Neutrophil (primary cell): ENCODE measurements around the gene SLC4A1AP.

Experiments
- H3K27ac ChIP-seq: fragments of 200-600 bp; sonication (generic); 2 replicates; pipeline ENCODE4 v1.5.1; 2016; ENCODE audit warnings: mild to moderate bottlenecking, moderate library complexity
- H3K27me3 ChIP-seq: fragments of 200-600 bp; sonication (generic); 2 replicates; pipeline ENCODE4 v1.6.0; 2016; ENCODE audit warnings: mild to moderate bottlenecking
- H3K36me3 ChIP-seq: fragments of 200-600 bp; sonication (generic); 2 replicates; pipeline ENCODE4 v1.5.1; 2017
- H3K4me1 ChIP-seq, 2 experiments: fragments of 200-600 bp in 1 of 2; sonication (generic) in 1 of 2; 1 replicate in 1 of 2; 2 replicates in 1 of 2; pipeline versions ENCODE4 v1.5.1 to v1.6.1; 2013 to 2016; ENCODE audit warnings: low read depth in 1 of 2, low read length in 1 of 2, mild to moderate bottlenecking in 1 of 2, moderate library complexity in 1 of 2; ENCODE audit not compliant: control insufficient read depth in 1 of 2, insufficient read depth in 1 of 2
- H3K4me3 ChIP-seq, 2 experiments: fragments of 200-600 bp in 1 of 2; sonication (generic) in 1 of 2; 1 replicate in 1 of 2; 2 replicates in 1 of 2; pipeline ENCODE4 v1.5.1; 2013 to 2016; ENCODE audit warnings: low read depth in 1 of 2, low read length in 1 of 2, mild to moderate bottlenecking in 1 of 2, moderate library complexity in 1 of 2
- H3K9me3 ChIP-seq: fragments of 200-600 bp; sonication (generic); 2 replicates; pipeline ENCODE4 v1.5.1; 2016
- TF ChIP-seq, protein P1 (sequence below): fragments of 200-600 bp; sonication (generic); IDR thresholded peaks from 2 replicates; pipeline ENCODE4 v1.5.1; 2016; ENCODE audit warnings: antibody characterized with exemption

The SLC4A1AP gene

DNA sequence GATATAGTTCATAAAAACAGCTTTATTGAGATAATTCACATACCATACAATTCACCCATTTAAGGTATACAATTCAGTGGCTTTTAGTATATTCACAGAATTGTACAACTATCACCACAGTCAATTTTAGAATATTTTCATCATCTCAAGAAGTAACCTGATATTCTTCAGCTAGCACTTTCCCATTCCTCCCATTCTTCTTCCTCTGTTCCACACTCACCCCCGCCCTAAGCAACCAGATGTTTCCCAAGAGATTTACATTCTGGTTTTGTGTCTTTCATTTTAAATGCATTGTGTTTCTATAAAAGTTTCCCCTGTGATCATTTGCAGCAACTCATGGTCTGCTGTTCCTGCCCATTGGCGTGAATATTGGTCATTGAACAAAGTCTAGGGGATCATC is 29.4 kb upstream of the SLC4A1AP start:
- Histone ChIP-seq H3K9me3 (no peaks in the 10 kb centered on the region), H3K4me3 (no peak overlapping the region), H3K4me1 (peaks cover 5 to 6% of the 10 kb centered on the region in 2 experiments), H3K36me3 (peaks cover 59% of the 10 kb centered on the region), H3K27me3 (no peaks in the 10 kb centered on the region), H3K27ac (no peak overlapping the region)
- TF ChIP-seq, protein P1, sequence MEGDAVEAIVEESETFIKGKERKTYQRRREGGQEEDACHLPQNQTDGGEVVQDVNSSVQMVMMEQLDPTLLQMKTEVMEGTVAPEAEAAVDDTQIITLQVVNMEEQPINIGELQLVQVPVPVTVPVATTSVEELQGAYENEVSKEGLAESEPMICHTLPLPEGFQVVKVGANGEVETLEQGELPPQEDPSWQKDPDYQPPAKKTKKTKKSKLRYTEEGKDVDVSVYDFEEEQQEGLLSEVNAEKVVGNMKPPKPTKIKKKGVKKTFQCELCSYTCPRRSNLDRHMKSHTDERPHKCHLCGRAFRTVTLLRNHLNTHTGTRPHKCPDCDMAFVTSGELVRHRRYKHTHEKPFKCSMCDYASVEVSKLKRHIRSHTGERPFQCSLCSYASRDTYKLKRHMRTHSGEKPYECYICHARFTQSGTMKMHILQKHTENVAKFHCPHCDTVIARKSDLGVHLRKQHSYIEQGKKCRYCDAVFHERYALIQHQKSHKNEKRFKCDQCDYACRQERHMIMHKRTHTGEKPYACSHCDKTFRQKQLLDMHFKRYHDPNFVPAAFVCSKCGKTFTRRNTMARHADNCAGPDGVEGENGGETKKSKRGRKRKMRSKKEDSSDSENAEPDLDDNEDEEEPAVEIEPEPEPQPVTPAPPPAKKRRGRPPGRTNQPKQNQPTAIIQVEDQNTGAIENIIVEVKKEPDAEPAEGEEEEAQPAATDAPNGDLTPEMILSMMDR: no peak

DNA sequence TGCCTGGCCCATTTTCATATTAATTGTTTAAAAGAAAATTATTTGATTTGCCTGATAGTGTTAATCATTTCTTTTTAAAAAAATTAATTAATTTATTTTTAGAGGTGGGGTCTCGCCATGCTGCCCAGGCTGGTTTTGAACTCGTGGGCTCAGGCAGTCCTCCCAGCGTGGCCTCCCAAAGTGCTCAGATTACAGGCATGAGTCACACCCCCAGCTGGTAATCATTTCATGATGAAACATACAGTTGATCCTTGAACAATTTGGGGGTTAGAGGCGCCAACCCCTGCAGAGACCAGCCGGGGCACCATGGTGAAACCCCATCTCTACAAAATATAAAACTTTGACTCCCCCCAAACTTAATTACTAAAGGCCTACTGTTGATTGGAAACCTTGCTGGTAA is 26.9 kb upstream of the SLC4A1AP start:
- H3K36me3 ChIP-seq: peaks cover 74% of the 10 kb centered on the region
- no peaks in the 10 kb centered on the region for H3K27me3 ChIP-seq
- H3K27ac ChIP-seq: no peak overlapping the region
- no peaks in the 10 kb centered on the region for H3K4me1 ChIP-seq
- H3K9me3 ChIP-seq: no peaks in the 10 kb centered on the region
- no peak overlapping the region for H3K4me3 ChIP-seq
- TF ChIP-seq, protein P1: no peak

DNA sequence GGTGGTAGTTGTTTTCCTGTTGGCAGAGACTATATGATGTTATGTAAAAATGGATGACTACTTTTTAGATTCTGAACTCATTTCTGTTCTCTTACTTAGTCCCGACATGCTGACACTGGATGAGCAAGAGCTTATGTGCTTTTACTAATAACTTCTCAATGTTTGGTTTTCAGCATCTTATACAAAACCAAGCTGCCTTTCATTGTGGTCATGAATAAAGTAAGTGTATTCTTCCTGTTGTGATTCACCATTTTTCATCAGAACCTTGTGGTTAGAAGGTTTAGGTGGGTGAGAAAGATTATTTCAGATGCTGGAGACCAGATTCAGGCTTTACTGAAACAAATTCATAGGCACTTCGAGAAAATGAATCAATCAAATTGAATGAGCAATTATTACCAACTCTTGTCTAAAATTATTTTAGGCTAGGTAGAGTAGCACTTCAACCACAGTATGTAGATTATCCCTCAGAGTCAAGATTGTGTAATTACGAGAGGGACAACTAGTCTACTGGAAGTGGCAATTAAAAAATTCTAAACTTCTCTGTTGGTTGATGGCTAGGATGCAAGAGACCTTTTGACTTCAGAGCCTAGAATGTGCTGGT is 25.6 kb upstream of the SLC4A1AP start:
- TF ChIP-seq, protein P1: no peak
- Histone ChIP-seq H3K27me3 (no peaks in the 10 kb centered on the region), H3K27ac (no peak overlapping the region), H3K4me3 (no peak overlapping the region), H3K9me3 (no peaks in the 10 kb centered on the region), H3K4me1 (no peaks in the 10 kb centered on the region), H3K36me3 (peaks cover 83% of the 10 kb centered on the region)

DNA sequence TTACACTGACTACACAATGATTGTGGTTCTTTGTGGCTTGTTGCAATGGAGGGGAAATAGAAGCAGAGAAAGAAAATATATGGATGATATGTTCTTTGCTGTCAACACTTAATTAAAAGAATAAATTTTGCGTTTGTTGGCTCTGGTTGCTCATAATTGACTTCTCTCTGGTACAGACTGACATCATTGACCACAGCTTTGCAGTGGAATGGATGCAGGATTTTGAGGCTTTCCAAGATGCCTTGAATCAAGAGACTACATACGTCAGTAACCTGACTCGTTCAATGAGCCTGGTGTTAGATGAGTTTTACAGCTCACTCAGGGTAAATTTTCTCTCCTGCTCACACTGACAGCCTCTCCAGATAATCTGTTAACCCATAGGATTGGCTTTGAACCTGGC is 25.0 kb upstream of the SLC4A1AP start:
- no peak overlapping the region for H3K4me3 ChIP-seq
- no peaks in the 10 kb centered on the region for H3K9me3 ChIP-seq
- no peak overlapping the region for H3K27ac ChIP-seq
- TF ChIP-seq, protein P1: no peak
- H3K36me3 ChIP-seq: peaks cover 89% of the 10 kb centered on the region
- no peaks in the 10 kb centered on the region for H3K4me1 ChIP-seq
- H3K27me3 ChIP-seq: no peaks in the 10 kb centered on the region

DNA sequence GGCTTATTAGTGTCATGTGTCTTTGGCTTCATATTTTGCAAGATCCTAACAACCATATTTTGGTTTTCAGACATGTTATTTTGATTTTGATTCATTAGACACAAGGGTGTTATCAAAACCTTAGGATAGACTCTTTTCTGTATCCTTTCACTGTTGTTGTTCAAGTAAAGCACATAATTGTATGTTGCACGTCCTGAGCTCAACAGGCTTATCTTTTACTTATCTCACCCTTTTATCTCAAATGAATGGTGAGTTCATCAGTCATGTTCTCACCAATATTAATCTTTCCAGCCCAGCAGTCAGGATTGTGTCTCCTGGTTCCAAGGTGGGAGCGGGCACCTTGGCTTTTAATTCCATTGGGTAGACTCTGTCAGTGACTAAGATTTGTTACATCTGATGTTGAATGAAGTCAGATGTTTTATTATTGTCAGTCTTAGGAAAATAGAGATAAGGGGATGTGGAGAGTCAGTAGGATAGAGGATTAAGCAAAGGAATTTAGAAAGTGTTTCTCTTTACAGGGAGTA is 22.9 kb upstream of the SLC4A1AP start:
- no peaks in the 10 kb centered on the region for H3K4me1 ChIP-seq
- no peak overlapping the region for H3K4me3 ChIP-seq
- H3K27ac ChIP-seq: no peak overlapping the region
- H3K9me3 ChIP-seq: no peaks in the 10 kb centered on the region
- H3K36me3 ChIP-seq: peaks cover 80% of the 10 kb centered on the region
- TF ChIP-seq, protein P1: no peak
- no peaks in the 10 kb centered on the region for H3K27me3 ChIP-seq
